H1 (cell line): Measurements from ENCODE around the gene PDLIM3. TPM values are rescaled to one million over a fixed set of nuclear protein-coding genes. Genes with fewer than 3 reads are reported as not detected.

Experiments used
- CBX8 ChIP-seq: fragments of 300-800, 300-1000 bp; sonication (generic); IDR thresholded peaks from 2 replicates; pipeline ENCODE4 v1.7.1; 2016; ENCODE audit warnings: low read depth, low read length, borderline replicate concordance
- CTBP2 ChIP-seq: IDR thresholded peaks from 2 replicates; pipeline ENCODE4 v1.7.0; 2011; ENCODE audit warnings: borderline replicate concordance, mild to moderate bottlenecking, moderate library complexity, mixed read lengths, low read length; ENCODE audit not compliant: insufficient read depth, insufficient read length
- HDAC2 ChIP-seq, 2 experiments: fragments of 300-600 bp in 1 of 2; sonication (generic) in 1 of 2; IDR thresholded peaks; 2 replicates each; pipeline ENCODE4 v1.6.1; 2011 to 2012; ENCODE audit warnings: low read depth in 2 of 2, low read length in 2 of 2, mild to moderate bottlenecking in 2 of 2, moderate library complexity in 2 of 2, borderline replicate concordance in 1 of 2, inconsistent platforms in 1 of 2
- JUN ChIP-seq: IDR thresholded peaks from 2 replicates; pipeline ENCODE4 v1.6.1; 2011; ENCODE audit warnings: low read depth, mild to moderate bottlenecking, improper control_type of control experiment, low read length
- JUND ChIP-seq: IDR thresholded peaks from 2 replicates; pipeline ENCODE4 v1.6.1; 2011; ENCODE audit warnings: mild to moderate bottlenecking, improper control_type of control experiment, low read length
- KDM1A ChIP-seq: fragments of 200-600, 300-600 bp; sonication (generic); IDR thresholded peaks from 2 replicates; pipeline ENCODE4 v1.7.1; 2016; ENCODE audit warnings: mild to moderate bottlenecking, low read length, borderline replicate concordance
- MAX ChIP-seq: IDR thresholded peaks from 2 replicates; pipeline ENCODE4 v1.6.1; 2012; ENCODE audit warnings: inconsistent platforms
- NANOG ChIP-seq: IDR thresholded peaks from 2 replicates; pipeline ENCODE4 v1.6.1; 2011; ENCODE audit warnings: low read length, low read depth, mild to moderate bottlenecking, inconsistent platforms; ENCODE audit not compliant: insufficient read depth, poor library complexity, severe bottlenecking
- POLR2A ChIP-seq, 2 experiments: IDR thresholded peaks; 1 replicate in 1 of 2; 2 replicates in 1 of 2; pipeline ENCODE4 v1.6.1; 2011; ENCODE audit warnings: low read depth in 2 of 2, low read length in 2 of 2, mild to moderate bottlenecking in 2 of 2; ENCODE audit errors: control extremely low read depth in 1 of 2
- RFX5 ChIP-seq: IDR thresholded peaks from 2 replicates; pipeline ENCODE4 v1.6.1; 2011; ENCODE audit warnings: low read depth, low read length, improper control_type of control experiment, borderline replicate concordance
- SUZ12 ChIP-seq: fragments of 200-600 bp; sonication (generic); IDR thresholded peaks from 2 replicates; pipeline ENCODE4 v1.6.1; 2012; ENCODE audit warnings: mild to moderate bottlenecking, inconsistent platforms, low read length, moderate library complexity, mixed read lengths
- polyA plus RNA-seq, 7 experiments: library from polyadenylated mRNA; depleted of rRNA in 3 of 7; stranded (reverse) in 5 of 7; unstranded in 2 of 7; fragments of >200 nt in 5 of 7; fragments of 200-250 nt in 2 of 7; gene quantifications; 1 replicate in 5 of 7; 2 replicates in 1 of 7; 4 replicates in 1 of 7; pipeline versions ENCODE4 v1.2.1 to v1.2.3, GENCODE V29; 2011 to 2013; ENCODE audit warnings: missing spikeins in 2 of 7, mixed read lengths in 2 of 7
- total RNA-seq: library from RNA; stranded (reverse); fragmentation: NEBNext Ultra II Directional; extraction: Animal tissue kit (Norgen Biotek cat#: 25700); gene quantifications from 2 replicates; pipeline ENCODE4 v1.2.1, GENCODE V29; 2021
- TF ChIP-seq, protein P1 (sequence below): IDR thresholded peaks from 2 replicates; pipeline ENCODE4 v1.6.1; 2012; ENCODE audit warnings: low read length, inconsistent platforms

PDLIM3 gene
- total and polyA plus RNA-seq, 2 of the 8 experiments (the other 6 are each of a cell fraction or from before 2014, with no cell fraction given), result 7.6 to 8.1 TPM

DNA sequence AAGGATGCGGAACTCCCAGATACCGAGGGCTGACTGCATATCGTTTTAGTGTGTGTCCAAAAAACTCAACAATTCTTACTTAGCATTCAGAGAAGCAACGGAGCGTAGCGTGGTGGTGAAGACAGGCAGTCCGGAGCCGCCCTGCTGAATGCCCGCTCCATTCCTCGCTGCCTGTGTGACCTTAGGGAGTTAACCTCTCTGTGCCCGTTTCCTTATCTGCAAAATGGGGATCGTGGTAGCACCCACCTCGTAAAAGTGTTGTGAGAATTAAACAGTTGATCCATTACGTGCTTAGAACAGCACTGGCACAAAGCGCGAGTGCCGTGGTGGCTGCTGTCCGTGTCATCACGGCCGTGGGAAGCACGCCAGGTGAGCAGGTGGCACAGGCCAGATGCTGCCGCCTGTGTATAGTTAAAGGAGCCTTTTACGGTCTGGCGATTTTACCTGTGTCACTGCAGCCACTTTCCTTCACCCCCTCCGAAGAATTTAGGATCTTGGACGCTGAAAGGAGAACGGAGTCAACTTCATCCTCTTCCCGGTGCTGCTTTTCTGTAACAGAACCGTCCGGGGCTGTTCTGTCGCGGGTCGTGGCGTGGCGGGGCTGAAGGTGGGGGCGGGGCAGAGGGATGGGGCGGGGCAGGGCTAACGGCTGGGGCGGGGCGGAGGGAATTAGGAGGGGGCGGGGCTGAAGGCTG is 64.7 kb downstream of the PDLIM3 start (continued):
- TF ChIP-seq, protein P1, sequence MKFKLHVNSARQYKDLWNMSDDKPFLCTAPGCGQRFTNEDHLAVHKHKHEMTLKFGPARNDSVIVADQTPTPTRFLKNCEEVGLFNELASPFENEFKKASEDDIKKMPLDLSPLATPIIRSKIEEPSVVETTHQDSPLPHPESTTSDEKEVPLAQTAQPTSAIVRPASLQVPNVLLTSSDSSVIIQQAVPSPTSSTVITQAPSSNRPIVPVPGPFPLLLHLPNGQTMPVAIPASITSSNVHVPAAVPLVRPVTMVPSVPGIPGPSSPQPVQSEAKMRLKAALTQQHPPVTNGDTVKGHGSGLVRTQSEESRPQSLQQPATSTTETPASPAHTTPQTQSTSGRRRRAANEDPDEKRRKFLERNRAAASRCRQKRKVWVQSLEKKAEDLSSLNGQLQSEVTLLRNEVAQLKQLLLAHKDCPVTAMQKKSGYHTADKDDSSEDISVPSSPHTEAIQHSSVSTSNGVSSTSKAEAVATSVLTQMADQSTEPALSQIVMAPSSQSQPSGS, result no peak
- TF ChIP-seq KDM1A, result peak; percentile 81; the same call in 1 of the 2 replicates
- no peak for TF ChIP-seq CTBP2
- no peak for TF ChIP-seq POLR2A (IDR thresholded peaks at IDR 0.05; ENCODE audit: control extremely low read depth in 1 of 2, low read depth in 2 of 2, low read length in 2 of 2)
- no peak for TF ChIP-seq JUN
- TF ChIP-seq SUZ12, result no peak
- peak in 1 of 2 experiments; percentile 60; a peak in 1 of 4 replicates for TF ChIP-seq HDAC2 (IDR thresholded peaks at IDR 0.05; ENCODE audit: borderline replicate concordance in 1 of 2, low read depth in 2 of 2, low read length in 2 of 2)
- no peak for TF ChIP-seq JUND
- no peak for TF ChIP-seq NANOG
- TF ChIP-seq MAX, result peak; percentile 50; the same call in 1 of the 2 replicates
- no peak for TF ChIP-seq CBX8
- TF ChIP-seq RFX5, result no peak
